B cell (primary cell): ENCODE results near the gene ERMARD. TPM values are rescaled to one million over a fixed set of nuclear protein-coding genes. Genes with fewer than 3 reads are reported as not detected.

Experiments used
- ATAC-seq: fragments of 200-7000 bp; cut with Tn5 transposase; one replicate; pipeline ENCODE4 v1.10.0; 2021; ENCODE audit warnings: low read depth, mild to moderate bottlenecking, moderate number of reproducible peaks, moderate library complexity
- CTCF ChIA-PET: fragments of 350-600 bp; sonication (Branson Sonifier 250); formaldehyde crosslinking; loops from one replicate; lab custom pipeline; 2021; ENCODE audit warnings: antibody characterized with exemption, inconsistent platforms; lab: Charles Lee
- POLR2A ChIA-PET: fragments of 350-600 bp; sonication (Branson Sonifier 250); formaldehyde crosslinking; loops from one replicate; lab custom pipeline; 2021; ENCODE audit warnings: antibody characterized with exemption; lab: Charles Lee
- DNase-seq: peaks from one replicate; pipeline ENCODE4 v3.0.0; 2013
- H2AFZ ChIP-seq: 2 replicates; pipeline ENCODE4 v1.6.1; 2012; ENCODE audit warnings: mild to moderate bottlenecking, low read depth, low read length; ENCODE audit not compliant: insufficient read depth, poor library complexity, severe bottlenecking
- H3K27ac ChIP-seq, 2 donors: 1 replicate in 1 of 2; 2 replicates in 1 of 2; pipeline ENCODE4 v1.5.1; 2012 to 2013; ENCODE audit warnings: low read length in 2 of 2, mild to moderate bottlenecking in 2 of 2, moderate library complexity in 1 of 2
- H3K27me3 ChIP-seq, 4 experiments: fragments of 200-600 bp in 1 of 4; sonication (generic) in 1 of 4; replicated peaks in 1 of 4; 1 replicate in 2 of 4; 2 replicates in 2 of 4; pipeline versions ENCODE4 v1.6.1 to v1.7.0; 2013 to 2016; ENCODE audit warnings: low read length in 3 of 4, mild to moderate bottlenecking in 2 of 4, mixed read lengths in 1 of 4, moderate library complexity in 1 of 4; ENCODE audit not compliant: insufficient read depth in 4 of 4, control insufficient read depth in 3 of 4; ENCODE audit errors: control extremely low read depth in 1 of 4
- H3K36me3 ChIP-seq, 2 experiments: replicated peaks in 1 of 2; 1 replicate in 1 of 2; 2 replicates in 1 of 2; pipeline versions ENCODE4 v1.6.1 to v1.7.1; 2013; ENCODE audit warnings: low read length in 1 of 2; ENCODE audit not compliant: insufficient read depth in 2 of 2, control insufficient read depth in 1 of 2; ENCODE audit errors: control extremely low read depth in 1 of 2, extremely low read depth in 1 of 2
- H3K4me1 ChIP-seq, 2 donors: fragments of 200-600 bp in 1 of 2; sonication (generic) in 1 of 2; 1 replicate in 1 of 2; 2 replicates in 1 of 2; pipeline versions ENCODE4 v1.5.1 to v1.6.1; 2013 to 2017; ENCODE audit warnings: low read length in 2 of 2; ENCODE audit not compliant: control insufficient read depth in 2 of 2, insufficient read depth in 2 of 2
- H3K4me2 ChIP-seq: replicated peaks from 2 replicates; pipeline ENCODE3; 2012; ENCODE audit warnings: mild to moderate bottlenecking, low read depth, low read length; ENCODE audit not compliant: poor library complexity, severe bottlenecking
- H3K4me3 ChIP-seq, 5 experiments: fragments of 200-600 bp in 1 of 5; sonication (generic) in 1 of 5; 1 replicate in 3 of 5; 2 replicates in 2 of 5; pipeline versions ENCODE4 v1.5.1 to v1.7.0; 2011 to 2016; ENCODE audit warnings: low read length in 4 of 5, mild to moderate bottlenecking in 4 of 5, low read depth in 2 of 5, control low read depth in 1 of 5, moderate library complexity in 1 of 5; ENCODE audit not compliant: insufficient read depth in 1 of 5; ENCODE audit errors: control extremely low read depth in 1 of 5, extremely low read depth in 1 of 5
- H3K79me2 ChIP-seq: fragments of 200-600 bp; sonication (generic); one replicate; pipeline ENCODE4 v1.6.0; 2016; ENCODE audit warnings: low read length; ENCODE audit not compliant: control insufficient read depth, insufficient read depth
- H3K9ac ChIP-seq: fragments of 200-600 bp; sonication (generic); 2 replicates; pipeline ENCODE4 v1.6.1; 2017; ENCODE audit warnings: mild to moderate bottlenecking, low read length, moderate library complexity
- H3K9me3 ChIP-seq, 3 donors: one replicate each; pipeline versions ENCODE4 v1.6.1 to v1.7.1; 2013; ENCODE audit warnings: low read length in 2 of 3; ENCODE audit not compliant: control insufficient read depth in 2 of 3, insufficient read depth in 1 of 3; ENCODE audit errors: control extremely low read depth in 1 of 3
- H4K20me1 ChIP-seq: 2 replicates; pipeline ENCODE4 v1.6.0; 2012; ENCODE audit warnings: mild to moderate bottlenecking, low read length; ENCODE audit not compliant: insufficient read depth, control insufficient read depth, poor library complexity, severe bottlenecking
- H3K27ac Mint-ChIP-seq: one replicate; pipeline ENCODE4 v1.8.0; 2021; ENCODE audit warnings: mixed read lengths
- H3K27me3 Mint-ChIP-seq: one replicate; pipeline ENCODE4 v1.8.0; 2021; ENCODE audit warnings: mixed read lengths
- H3K4me1 Mint-ChIP-seq: one replicate; pipeline ENCODE4 v1.8.0; 2021; ENCODE audit warnings: mixed read lengths
- H3K4me3 Mint-ChIP-seq: one replicate; pipeline ENCODE4 v1.8.0; 2021; ENCODE audit warnings: mixed read lengths
- H3K9me3 Mint-ChIP-seq: one replicate; pipeline ENCODE4 v1.8.0; 2022; ENCODE audit warnings: mixed read lengths; ENCODE audit not compliant: insufficient read depth
- EZH2 ChIP-seq: IDR thresholded peaks from 2 replicates; pipeline ENCODE4 v1.6.1; 2012; ENCODE audit warnings: borderline replicate concordance, low read depth, mild to moderate bottlenecking, moderate library complexity, low read length; ENCODE audit not compliant: insufficient read depth, poor library complexity, severe bottlenecking
- WGBS: methylation state at CpG from one replicate; pipeline ENCODE4 v1.1.5; 2013; ENCODE audit warnings: missing lambda C conversion rate; ENCODE audit not compliant: insufficient coverage; 5-methylcytosine and 5-hydroxymethylcytosine counted together
- intact Hi-C: fragments of 100-400 bp; cut with micrococcal nuclease; formaldehyde crosslinking; loops from one replicate; pipeline ENCODE4 v1.10.0; 2022
- polyA minus RNA-seq: library from RNA; depleted of rRNA, polyadenylated mRNA; stranded (reverse); fragments of >200 nt; gene quantifications from 2 replicates; pipeline ENCODE4 v1.2.3, GENCODE V29; 2012
- polyA plus RNA-seq: library from polyadenylated mRNA; depleted of rRNA; stranded (reverse); fragments of >200 nt; gene quantifications from 2 replicates; pipeline ENCODE4 v1.2.3, GENCODE V29; 2012
- total RNA-seq, 2 donors: library from RNA; stranded (reverse); fragments of 120-200 nt in 1 of 2; gene quantifications; 1 replicate in 1 of 2; 2 replicates in 1 of 2; pipeline versions ENCODE4 v1.2.3 to v1.2.4, GENCODE V29; 2013 to 2022
- TF ChIP-seq, protein P1 (sequence below): fragments of 200-600 bp; IDR thresholded peaks from one replicate; pipeline ENCODE4 v1.8.0; 2022; ENCODE audit warnings: antibody characterized with exemption, mild to moderate bottlenecking

Gene ERMARD
- total RNA-seq (41.5 and 42.8 TPM in 2 replicates), polyA plus RNA-seq (65.1 and 80.3 TPM in 2 replicates), polyA minus RNA-seq (13.6 and 14.6 TPM in 2 replicates)
- total RNA-seq (2013), result 34.1 TPM

DNA sequence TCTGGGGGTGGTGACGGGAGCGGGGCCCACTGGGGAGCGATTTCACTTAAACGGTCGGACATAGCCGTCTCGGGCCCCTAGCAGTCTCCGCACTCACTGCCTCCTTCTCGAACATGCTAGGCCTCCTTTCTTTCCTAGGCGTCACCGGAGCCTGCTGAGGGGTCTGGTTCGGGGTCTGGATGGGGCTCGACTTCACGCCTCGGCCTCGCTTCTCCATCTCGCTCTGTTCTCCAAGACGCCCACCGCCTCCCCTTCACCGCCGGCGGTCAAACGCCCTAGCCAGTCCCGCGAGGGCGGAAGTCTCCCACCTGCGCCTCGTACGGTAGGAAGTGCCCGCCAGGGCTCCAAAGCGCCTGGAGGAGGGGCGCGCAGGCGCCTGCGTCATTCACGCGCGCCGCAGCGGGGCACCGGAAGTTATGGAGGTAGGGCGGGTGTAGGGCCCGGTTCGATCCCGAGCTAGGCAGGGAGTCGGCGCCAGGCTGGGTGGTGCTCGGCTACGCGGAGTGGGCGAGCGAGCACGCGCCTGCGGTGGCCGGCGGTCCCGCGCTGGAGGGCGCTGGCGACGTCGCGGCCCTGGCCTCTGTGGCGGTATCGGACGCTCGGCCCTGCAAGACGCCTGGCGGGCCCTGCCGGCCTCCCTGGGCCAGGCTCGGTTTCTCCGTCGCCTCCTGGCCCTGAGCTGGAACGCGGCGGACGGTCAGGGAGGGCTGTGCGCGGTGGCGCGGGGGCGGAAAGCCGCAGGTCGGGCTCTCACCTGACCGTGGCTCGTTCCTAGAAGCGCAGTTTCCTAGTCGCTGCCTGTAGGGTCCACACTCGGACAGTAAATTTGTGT is at the start of gene ERMARD, which contains the start of gene DYNLT2:
TSS of gene ERMARD (plus strand) at position 381 of the 832 bp plus-strand sequence. CDS start at position 417, 36 bp downstream.
TSS of gene DYNLT2 (minus strand) at position 331 of the 832 bp plus-strand sequence. CDS start at position 217, 114 bp downstream.
- Histone ChIP-seq H3K4me3 (peak within 1 kb of the TSS; percentile 72 to 85 (median 79)), H3K27ac (peak within 1 kb of the TSS; percentile 91 to 97), H3K27me3 (no peaks in the 10 kb centered on the region), H3K36me3 (no peaks in the 10 kb centered on the region), H4K20me1 (no peaks in the 10 kb centered on the region), H3K4me1 (peaks cover 17 to 20% of the 10 kb centered on the region in 2 donors), H3K9ac (peak within 1 kb of the TSS; percentile 91), H3K9me3 (no peaks in the 10 kb centered on the region), H2AFZ (peak within 1 kb of the TSS; percentile 88), H3K79me2 (peaks cover 15% of the 10 kb centered on the region), H3K4me2 (peak within 1 kb of the TSS; percentile 70)
- ATAC-seq, result peak; percentile 89
- Mint-ChIP-seq H3K9me3 (no peaks in the 10 kb centered on the region), H3K4me1 (peaks cover 27% of the 10 kb centered on the region), H3K4me3 (peak within 1 kb of the TSS; percentile 98), H3K27me3 (no peaks in the 10 kb centered on the region), H3K27ac (peak within 1 kb of the TSS; percentile 98)
- intact Hi-C loops, result loop anchor here (1.0 kb wide), 5 partner anchors 28 to 833 kb away; partner anchors contain the start of genes C6orf120, FAM120B, PDCD2 and TBP
- under 1% methylated on average over 90 of the region's 90 CpGs for WGBS
- peak; percentile 97 for DNase-seq
- CTCF ChIA-PET, result interaction anchor here (0.9 to 1.8 kb wide), 3 partner anchors 39 to 53 kb away, joined by 4 to 6 read pairs (median 6); partner anchors contain the start of genes C6orf120 and WDR27
- TF ChIP-seq EZH2, result no peak
- TF ChIP-seq, protein P1, sequence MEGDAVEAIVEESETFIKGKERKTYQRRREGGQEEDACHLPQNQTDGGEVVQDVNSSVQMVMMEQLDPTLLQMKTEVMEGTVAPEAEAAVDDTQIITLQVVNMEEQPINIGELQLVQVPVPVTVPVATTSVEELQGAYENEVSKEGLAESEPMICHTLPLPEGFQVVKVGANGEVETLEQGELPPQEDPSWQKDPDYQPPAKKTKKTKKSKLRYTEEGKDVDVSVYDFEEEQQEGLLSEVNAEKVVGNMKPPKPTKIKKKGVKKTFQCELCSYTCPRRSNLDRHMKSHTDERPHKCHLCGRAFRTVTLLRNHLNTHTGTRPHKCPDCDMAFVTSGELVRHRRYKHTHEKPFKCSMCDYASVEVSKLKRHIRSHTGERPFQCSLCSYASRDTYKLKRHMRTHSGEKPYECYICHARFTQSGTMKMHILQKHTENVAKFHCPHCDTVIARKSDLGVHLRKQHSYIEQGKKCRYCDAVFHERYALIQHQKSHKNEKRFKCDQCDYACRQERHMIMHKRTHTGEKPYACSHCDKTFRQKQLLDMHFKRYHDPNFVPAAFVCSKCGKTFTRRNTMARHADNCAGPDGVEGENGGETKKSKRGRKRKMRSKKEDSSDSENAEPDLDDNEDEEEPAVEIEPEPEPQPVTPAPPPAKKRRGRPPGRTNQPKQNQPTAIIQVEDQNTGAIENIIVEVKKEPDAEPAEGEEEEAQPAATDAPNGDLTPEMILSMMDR, result no peak
- POLR2A ChIA-PET, result interaction anchor here (1.0 to 2.6 kb wide), 4 partner anchors 46 to 802 kb away, joined by 4 to 20 read pairs (median 8); partner anchors contain the start of genes C6orf120, PSMB1, TBP and WDR27
